H1 (cell line): ENCODE measurements around the gene B3GALT4. TPM values are rescaled to one million over a fixed set of nuclear protein-coding genes. Genes with fewer than 3 reads are reported as not detected.

ENCODE experiments used
- CTCF ChIA-PET: fragments of 300-600 bp; sonication (Branson Sonifier 250); formaldehyde crosslinking; loops from one replicate; lab custom pipeline; 2021; ENCODE audit not compliant: partially characterized antibody; lab: Charles Lee
- POLR2A ChIA-PET: fragments of 300-600 bp; sonication (Branson Sonifier 250); formaldehyde crosslinking; loops from one replicate; lab custom pipeline; 2021; ENCODE audit warnings: inconsistent platforms; ENCODE audit not compliant: partially characterized antibody; lab: Charles Lee
- DNase-seq, 2 experiments: peaks; one replicate each; pipeline versions ENCODE4 v3.0.0 to v3.0.0-alpha.2; 2010 to 2022; ENCODE audit warnings: low spot score in 2 of 2, low read depth in 1 of 2, mixed read lengths in 1 of 2
- FAIRE-seq: peaks from 2 replicates; lab custom pipeline; 2011; peaks lifted over from hg19 to GRCh38; lab: Jason Lieb, UNC
- H2AFZ ChIP-seq: 2 replicates; pipeline ENCODE4 v1.8.1; 2012; ENCODE audit warnings: low read length, inconsistent platforms
- H2AK5ac ChIP-seq: 2 replicates; pipeline ENCODE4 v1.6.1; 2013; ENCODE audit warnings: low read depth, low read length
- H2BK120ac ChIP-seq: replicated peaks from 2 replicates; pipeline ENCODE3; 2013; ENCODE audit warnings: low read depth, low read length, inconsistent platforms
- H2BK12ac ChIP-seq: 2 replicates; pipeline ENCODE4 v1.6.1; 2013; ENCODE audit warnings: low read depth, low read length
- H2BK15ac ChIP-seq: 2 replicates; pipeline ENCODE4 v1.6.1; 2013; ENCODE audit warnings: low read length
- H2BK20ac ChIP-seq: 2 replicates; pipeline ENCODE4 v1.6.1; 2013; ENCODE audit warnings: low read length
- H2BK5ac ChIP-seq: 2 replicates; pipeline ENCODE4 v1.6.1; 2013; ENCODE audit warnings: low read depth, low read length
- H3K14ac ChIP-seq: 2 replicates; pipeline ENCODE4 v1.6.1; 2013; ENCODE audit warnings: inconsistent platforms; ENCODE audit not compliant: insufficient read length
- H3K18ac ChIP-seq: 2 replicates; pipeline ENCODE4 v1.6.1; 2013; ENCODE audit warnings: low read length; ENCODE audit errors: extremely low read depth
- H3K23ac ChIP-seq: 2 replicates; pipeline ENCODE4 v1.6.1; 2013; ENCODE audit warnings: inconsistent platforms; ENCODE audit not compliant: insufficient read length
- H3K23me2 ChIP-seq: 2 replicates; pipeline ENCODE4 v1.6.1; 2013; ENCODE audit warnings: low read depth, low read length
- H3K27ac ChIP-seq: 2 replicates; pipeline ENCODE4 v1.6.1; 2011; ENCODE audit warnings: low read depth, low read length, inconsistent platforms
- H3K27me3 ChIP-seq, 4 experiments: replicated peaks in 1 of 4; 1 replicate in 1 of 4; 2 replicates in 3 of 4; pipeline versions ENCODE4 v1.6.1 to v1.8.1; 2011 to 2013; ENCODE audit warnings: low read length in 3 of 4, mild to moderate bottlenecking in 3 of 4, inconsistent platforms in 2 of 4, mixed read lengths in 2 of 4, moderate library complexity in 1 of 4; ENCODE audit not compliant: control insufficient read depth in 3 of 4, insufficient read depth in 3 of 4; ENCODE audit errors: extremely low read depth in 1 of 4
- H3K36me3 ChIP-seq, 4 experiments: 2 replicates each; pipeline versions ENCODE4 v1.6.1 to v1.8.1; 2011 to 2013; ENCODE audit warnings: mild to moderate bottlenecking in 4 of 4, low read length in 3 of 4, moderate library complexity in 2 of 4, control low read depth in 1 of 4, inconsistent platforms in 1 of 4; ENCODE audit not compliant: insufficient read depth in 4 of 4, control insufficient read depth in 2 of 4
- H3K4ac ChIP-seq: replicated peaks from 2 replicates; pipeline ENCODE3; 2013; ENCODE audit warnings: low read length, low read depth, mixed read lengths, inconsistent platforms; ENCODE audit not compliant: insufficient read length
- H3K4me1 ChIP-seq, 4 experiments: replicated peaks in 1 of 4; 1 replicate in 1 of 4; 2 replicates in 3 of 4; pipeline versions ENCODE4 v1.6.1 to v1.8.1; 2011 to 2013; ENCODE audit warnings: low read length in 3 of 4, inconsistent platforms in 2 of 4, mixed read lengths in 1 of 4; ENCODE audit not compliant: insufficient read depth in 4 of 4, control insufficient read depth in 3 of 4
- H3K4me2 ChIP-seq, 2 experiments: 2 replicates each; pipeline versions ENCODE4 v1.6.1 to v1.8.1; 2011 to 2013; ENCODE audit warnings: low read depth in 2 of 2, low read length in 2 of 2, control low read depth in 1 of 2, inconsistent platforms in 1 of 2, mild to moderate bottlenecking in 1 of 2; ENCODE audit not compliant: insufficient read depth in 1 of 2
- H3K4me3 ChIP-seq, 4 experiments: fragments of 200-600, 300-600 bp in 1 of 4; sonication (generic), shearing (Covaris generic), sonication (Bioruptor Twin) in 1 of 4; 2 replicates each; pipeline versions ENCODE4 v1.5.1 to v1.8.1; 2011 to 2016; ENCODE audit warnings: low read length in 4 of 4, low read depth in 3 of 4, control low read depth in 2 of 4, inconsistent platforms in 2 of 4, mild to moderate bottlenecking in 2 of 4, mixed read lengths in 1 of 4, moderate library complexity in 1 of 4; ENCODE audit not compliant: insufficient read depth in 2 of 4; ENCODE audit errors: extremely low read depth in 1 of 4
- H3K56ac ChIP-seq: replicated peaks from 2 replicates; pipeline ENCODE3; 2013; ENCODE audit warnings: low read depth, mild to moderate bottlenecking, mixed read lengths, low read length, inconsistent platforms; ENCODE audit not compliant: insufficient read length
- H3K79me1 ChIP-seq: 2 replicates; pipeline ENCODE4 v1.6.1; 2013; ENCODE audit warnings: low read depth, low read length, control low read depth
- H3K79me2 ChIP-seq, 2 experiments: 2 replicates each; pipeline versions ENCODE4 v1.6.1 to v1.8.1; 2012 to 2013; ENCODE audit warnings: low read length in 2 of 2, mild to moderate bottlenecking in 2 of 2, inconsistent platforms in 1 of 2; ENCODE audit not compliant: insufficient read depth in 2 of 2, control insufficient read depth in 1 of 2
- H3K9ac ChIP-seq, 4 experiments: replicated peaks in 1 of 4; 1 replicate in 1 of 4; 2 replicates in 3 of 4; pipeline versions ENCODE4 v1.6.1 to v1.8.1; 2011 to 2013; ENCODE audit warnings: low read depth in 3 of 4, low read length in 3 of 4, control low read depth in 2 of 4, mild to moderate bottlenecking in 2 of 4, moderate library complexity in 2 of 4, inconsistent platforms in 1 of 4; ENCODE audit errors: extremely low read depth in 1 of 4
- H3K9me3 ChIP-seq, 2 experiments: 2 replicates each; pipeline versions ENCODE4 v1.6.1 to v1.8.1; 2012 to 2013; ENCODE audit warnings: mild to moderate bottlenecking in 2 of 2, moderate library complexity in 2 of 2, control low read depth in 1 of 2, inconsistent platforms in 1 of 2, low read depth in 1 of 2, low read length in 1 of 2, mixed read lengths in 1 of 2; ENCODE audit not compliant: insufficient read depth in 2 of 2
- H4K20me1 ChIP-seq, 2 experiments: replicated peaks in 1 of 2; 2 replicates each; pipeline versions ENCODE3 to v1.8.1; 2011 to 2013; ENCODE audit warnings: inconsistent platforms in 2 of 2, low read length in 2 of 2, mild to moderate bottlenecking in 1 of 2; ENCODE audit not compliant: insufficient read depth in 2 of 2, control insufficient read depth in 1 of 2
- H4K5ac ChIP-seq: 2 replicates; pipeline ENCODE4 v1.6.1; 2013; ENCODE audit warnings: low read length, low read depth, mixed read lengths, inconsistent platforms; ENCODE audit not compliant: insufficient read length
- H4K8ac ChIP-seq: 2 replicates; pipeline ENCODE4 v1.8.0; 2013; ENCODE audit warnings: mild to moderate bottlenecking, moderate library complexity, low read length, inconsistent platforms; ENCODE audit not compliant: insufficient read depth; ENCODE audit errors: extremely low read depth
- H4K91ac ChIP-seq: replicated peaks from 2 replicates; pipeline ENCODE3; 2013; ENCODE audit warnings: low read length, mixed read lengths, inconsistent platforms; ENCODE audit not compliant: insufficient read length
- HDAC2 ChIP-seq, 2 experiments: fragments of 300-600 bp in 1 of 2; sonication (generic) in 1 of 2; IDR thresholded peaks; 2 replicates each; pipeline ENCODE4 v1.6.1; 2011 to 2012; ENCODE audit warnings: low read depth in 2 of 2, low read length in 2 of 2, mild to moderate bottlenecking in 2 of 2, moderate library complexity in 2 of 2, borderline replicate concordance in 1 of 2, inconsistent platforms in 1 of 2
- SIN3A ChIP-seq, 2 experiments: IDR thresholded peaks in 1 of 2; conservative IDR thresholded peaks in 1 of 2; 2 replicates each; pipeline ENCODE4 v1.6.1; 2011 to 2012; ENCODE audit warnings: low read length in 2 of 2, improper control_type of control experiment in 1 of 2, low read depth in 1 of 2, mild to moderate bottlenecking in 1 of 2
- WGBS, 2 experiments: shearing (Covaris generic) in 1 of 2; methylation state at CpG; one replicate each; pipeline versions ENCODE4 v1.1.6 to v1.1.7; 2013 to 2015; ENCODE audit warnings: low lambda C conversion rate in 2 of 2, mixed read lengths in 2 of 2, inconsistent platforms in 1 of 2, low coverage in 1 of 2, missing lambda C conversion rate in 1 of 2; ENCODE audit not compliant: insufficient replicate concordance in 2 of 2, insufficient coverage in 1 of 2, insufficient read length in 1 of 2; ENCODE audit errors: extremely low coverage in 1 of 2, missing lambda C conversion rate in 1 of 2; 5-methylcytosine and 5-hydroxymethylcytosine counted together
- polyA plus RNA-seq, 7 experiments: library from polyadenylated mRNA; depleted of rRNA in 3 of 7; stranded (reverse) in 5 of 7; unstranded in 2 of 7; fragments of >200 nt in 5 of 7; fragments of 200-250 nt in 2 of 7; gene quantifications; 1 replicate in 5 of 7; 2 replicates in 1 of 7; 4 replicates in 1 of 7; pipeline versions ENCODE4 v1.2.1 to v1.2.3, GENCODE V29; 2011 to 2013; ENCODE audit warnings: missing spikeins in 2 of 7, mixed read lengths in 2 of 7
- total RNA-seq: library from RNA; stranded (reverse); fragmentation: NEBNext Ultra II Directional; extraction: Animal tissue kit (Norgen Biotek cat#: 25700); gene quantifications from 2 replicates; pipeline ENCODE4 v1.2.1, GENCODE V29; 2021
- TF ChIP-seq, protein P1 (sequence below), 3 experiments: IDR thresholded peaks; 1 replicate in 2 of 3; 2 replicates in 1 of 3; pipeline versions ENCODE4 v1.5.1 to v1.6.1; 2011; ENCODE audit warnings: low read length in 3 of 3, mild to moderate bottlenecking in 3 of 3, inconsistent platforms in 2 of 3, low read depth in 1 of 3, moderate library complexity in 1 of 3; ENCODE audit not compliant: insufficient read depth in 1 of 3; ENCODE audit errors: control extremely low read depth in 1 of 3

Gene B3GALT4
- total and polyA plus RNA-seq, 2 of the 8 experiments (the other 6 are each of a cell fraction or from before 2014, with no cell fraction given) = 2.2 to 3.0 TPM

DNA sequence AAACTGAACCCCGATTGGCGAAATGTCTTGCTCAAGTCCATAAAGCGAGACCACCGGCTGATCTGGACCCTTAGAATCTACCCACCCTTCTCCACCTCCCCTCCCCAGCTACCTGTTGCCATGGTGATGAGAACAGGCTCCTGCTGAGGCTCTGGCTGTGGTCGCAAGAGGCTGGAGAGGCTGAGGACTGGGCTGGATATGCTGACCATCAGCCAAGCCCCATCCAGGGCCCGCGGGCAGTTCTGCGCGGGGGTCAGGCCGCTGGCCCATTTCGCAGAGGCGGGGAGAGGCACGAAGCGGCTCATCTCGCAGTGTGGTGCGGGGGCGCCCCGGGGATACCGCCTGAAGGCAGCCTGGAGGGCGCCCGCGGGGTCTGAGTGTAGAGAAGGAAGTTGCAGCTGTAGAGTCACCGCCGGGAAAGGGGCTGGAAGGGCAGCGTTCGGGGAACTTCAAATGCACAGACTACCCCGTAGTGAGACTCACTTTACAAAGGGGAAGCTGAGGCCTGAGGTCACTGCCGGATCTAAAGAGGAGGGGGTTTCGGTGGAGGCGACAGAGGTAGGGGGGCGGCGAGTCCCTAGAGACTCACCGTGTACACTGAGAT lies 36.3 kb downstream of the B3GALT4 start:
- H3K27me3 ChIP-seq = no peaks in the 10 kb centered on the region
- no peaks in the 10 kb centered on the region for H3K79me1 ChIP-seq
- H3K36me3 ChIP-seq = no peaks in the 10 kb centered on the region; a peak in 1 of 8 replicates
- H3K4me1 ChIP-seq = peaks cover 0 to 15% (median 11%) of the 10 kb centered on the region in 4 experiments; a peak in 5 of 7 replicates
- WGBS, 2 experiments = 2% methylated on average over 33 of the region's 33 CpGs; no CpG with 5 or more reads in 1 of the 2 experiments
- no peaks in the 10 kb centered on the region for H4K20me1 ChIP-seq
- H3K23me2 ChIP-seq = peaks cover 26% of the 10 kb centered on the region
- H3K4ac ChIP-seq = no peak overlapping the region
- no peak overlapping the region for H3K14ac ChIP-seq
- H3K4me2 ChIP-seq = peak overlapping the region; percentile 93 to 95
- 0 out of 2 replicates have a peak overlapping the region, but pooled peaks have one; percentile 75 for H2BK12ac ChIP-seq
- no peak overlapping the region for H2BK120ac ChIP-seq
- no peak overlapping the region for H3K23ac ChIP-seq
- FAIRE-seq (no peak), DNase-seq (peak in 1 of 2 experiments; percentile 76)
- ChIA-PET POLR2A (interaction anchor here (0.6 to 6.3 kb wide), 16 partner anchors 13 to 1498 kb away, joined by 3 to 37 read pairs (median 4); partner anchors contain the start of genes B3GALT4, PFDN6, RGL2 and RPS18), CTCF (interaction anchor here (0.7 to 2.4 kb wide), 7 partner anchors 12 to 113 kb away, joined by 4 to 17 read pairs (median 7); partner anchors contain the start of genes B3GALT4 and RGL2)
- H2BK15ac ChIP-seq = peak overlapping the region; percentile 72; the same call in 1 of the 2 replicates
- peak overlapping the region; percentile 66 for H4K91ac ChIP-seq
- H2BK20ac ChIP-seq = no peak overlapping the region
- 0 out of 4 replicates have a peak, but pooled peaks of 1 of the 2 experiments have one; percentile 43 for TF ChIP-seq HDAC2 (IDR thresholded peaks at IDR 0.05; ENCODE audit: borderline replicate concordance in 1 of 2, low read depth in 2 of 2, low read length in 2 of 2)
- TF ChIP-seq, protein P1, sequence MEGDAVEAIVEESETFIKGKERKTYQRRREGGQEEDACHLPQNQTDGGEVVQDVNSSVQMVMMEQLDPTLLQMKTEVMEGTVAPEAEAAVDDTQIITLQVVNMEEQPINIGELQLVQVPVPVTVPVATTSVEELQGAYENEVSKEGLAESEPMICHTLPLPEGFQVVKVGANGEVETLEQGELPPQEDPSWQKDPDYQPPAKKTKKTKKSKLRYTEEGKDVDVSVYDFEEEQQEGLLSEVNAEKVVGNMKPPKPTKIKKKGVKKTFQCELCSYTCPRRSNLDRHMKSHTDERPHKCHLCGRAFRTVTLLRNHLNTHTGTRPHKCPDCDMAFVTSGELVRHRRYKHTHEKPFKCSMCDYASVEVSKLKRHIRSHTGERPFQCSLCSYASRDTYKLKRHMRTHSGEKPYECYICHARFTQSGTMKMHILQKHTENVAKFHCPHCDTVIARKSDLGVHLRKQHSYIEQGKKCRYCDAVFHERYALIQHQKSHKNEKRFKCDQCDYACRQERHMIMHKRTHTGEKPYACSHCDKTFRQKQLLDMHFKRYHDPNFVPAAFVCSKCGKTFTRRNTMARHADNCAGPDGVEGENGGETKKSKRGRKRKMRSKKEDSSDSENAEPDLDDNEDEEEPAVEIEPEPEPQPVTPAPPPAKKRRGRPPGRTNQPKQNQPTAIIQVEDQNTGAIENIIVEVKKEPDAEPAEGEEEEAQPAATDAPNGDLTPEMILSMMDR (IDR thresholded peaks at IDR 0.05; ENCODE audit: control extremely low read depth in 1 of 3, insufficient read depth in 1 of 3, low read depth in 1 of 3, low read length in 3 of 3) = no peak
- peak in 1 of 2 experiments; percentile 46; a peak in 2 of 4 replicates for TF ChIP-seq SIN3A (conservative IDR thresholded peaks at IDR 0.05 in 1 of 2, IDR thresholded peaks at IDR 0.05 in 1 of 2; ENCODE audit: low read depth in 1 of 2, low read length in 2 of 2)
- no peak overlapping the region for H3K56ac ChIP-seq
- H3K27ac ChIP-seq = peak overlapping the region; percentile 23; the same call in 1 of the 2 replicates
- peak overlapping the region; percentile 83 for H3K18ac ChIP-seq
- H2AK5ac ChIP-seq = no peak overlapping the region
- no peak overlapping the region; the same call in 1 of the 2 replicates for H4K8ac ChIP-seq
- H2AFZ ChIP-seq = no peak overlapping the region
- no peaks in the 10 kb centered on the region for H3K9me3 ChIP-seq
- H4K5ac ChIP-seq = no peak overlapping the region
- H3K9ac ChIP-seq = peak overlapping the region in 2 of 4 experiments; percentile 64 to 74; a peak in 4 of 7 replicates
- peak overlapping the region; percentile 84 to 89 (median 88) for H3K4me3 ChIP-seq
- no peaks in the 10 kb centered on the region for H3K79me2 ChIP-seq
- peak overlapping the region; percentile 56; the same call in 1 of the 2 replicates for H2BK5ac ChIP-seq
